GM10266 (cell line): Measurements from ENCODE around the gene SLC25A24.

ENCODE experiments used
- DNase-seq: peaks from one replicate; pipeline ENCODE4 v3.0.0; 2012; ENCODE audit errors: extremely low spot score
- CTCF ChIP-seq: IDR thresholded peaks from 2 replicates; pipeline ENCODE4 v1.5.1; 2012; ENCODE audit warnings: mild to moderate bottlenecking, low read depth; ENCODE audit not compliant: control insufficient read depth, insufficient read depth; ENCODE audit errors: missing control alignments

SLC25A24 gene

GRCh38 chr1:108129999-108130398 lies 70.1 kb downstream of the SLC25A24 start:
- no peak for DNase-seq
- TF ChIP-seq CTCF: no peak

- DNase-seq: peak; percentile 63
- TF ChIP-seq CTCF: peak; percentile 90
Measured at GRCh38 chr1:108125312-108126138, 74.6 kb downstream of the SLC25A24 start.

GRCh38 chr1:108124622-108125311 lies 75.4 kb downstream of the SLC25A24 start:
- no peak for DNase-seq
- TF ChIP-seq CTCF: no peak

GRCh38 chr1:108124023-108124422 lies 76.1 kb downstream of the SLC25A24 start:
- no peak for TF ChIP-seq CTCF
- DNase-seq: no peak

GRCh38 chr1:108121358-108122143 lies 78.6 kb downstream of the SLC25A24 start:
- TF ChIP-seq CTCF: no peak
- DNase-seq: no peak

GRCh38 chr1:108120163-108120562 lies 80.0 kb downstream of the SLC25A24 start:
- TF ChIP-seq CTCF: no peak
- no peak for DNase-seq
